Body of pancreas (tissue), 4 donors: ENCODE data around the gene DNAH8. TPM values are rescaled to one million over a fixed set of nuclear protein-coding genes. Genes with fewer than 3 reads are reported as not detected.

ENCODE experiments used
- ATAC-seq: fragments of 150-250 bp; one replicate; pipeline ENCODE4 v1.9.1; 2016
- DNase-seq, 4 donors: peaks; one replicate each; pipeline ENCODE4 v3.0.0-alpha.2; 2019
- H3K27ac ChIP-seq, 4 donors: fragments of 200-600 bp; sonication (generic); 1 replicate in 3 of 4; 2 replicates in 1 of 4; pipeline versions ENCODE4 v1.5.1 to v1.6.1; 2016 to 2019; ENCODE audit warnings: mild to moderate bottlenecking in 1 of 4, mixed read lengths in 1 of 4, moderate library complexity in 1 of 4
- H3K27me3 ChIP-seq, 2 donors: fragments of 200-600 bp; sonication (generic); one replicate each; pipeline ENCODE4 v1.6.0; 2016; ENCODE audit warnings: mild to moderate bottlenecking in 1 of 2
- H3K36me3 ChIP-seq, 2 donors: fragments of 200-600 bp; sonication (generic); replicated peaks in 1 of 2; 2 replicates each; pipeline ENCODE4 v1.5.1; 2016; ENCODE audit warnings: low read depth in 2 of 2; ENCODE audit not compliant: insufficient read depth in 1 of 2
- H3K4me1 ChIP-seq: fragments of 200-600 bp; sonication (generic); one replicate; pipeline ENCODE4 v1.6.0; 2016
- H3K4me3 ChIP-seq, 2 donors: fragments of 200-600 bp; sonication (generic); 1 replicate in 1 of 2; 2 replicates in 1 of 2; pipeline ENCODE4 v1.5.1; 2016 to 2019
- H3K9me3 ChIP-seq, 3 donors: fragments of 200-600 bp; sonication (generic); 1 replicate in 2 of 3; 2 replicates in 1 of 3; pipeline ENCODE4 v1.5.1; 2016
- POLR2A ChIP-seq, 3 donors: fragments of 450-650 bp; IDR thresholded peaks; one replicate each; pipeline ENCODE4 v1.6.1; 2016; ENCODE audit warnings: antibody characterized with exemption in 3 of 3, mild to moderate bottlenecking in 2 of 3
- WGBS, 2 donors: methylation state at CpG; one replicate each; pipeline ENCODE4 v1.1.5; 2017; 5-methylcytosine and 5-hydroxymethylcytosine counted together
- intact Hi-C: fragments of 100-400 bp; cut with DNase I; formaldehyde crosslinking; loops from one replicate; pipeline ENCODE4 v1.15.1; 2023
- total RNA-seq, 2 donors: library from RNA; depleted of rRNA; stranded (reverse); fragments of >200 nt; gene quantifications; one replicate each; pipeline ENCODE4 v1.1.0, GENCODE V29; 2016
- TF ChIP-seq, protein P1 (sequence below), 7 experiments: fragments of 450-650 bp in 4 of 7; fragments of 200-600 bp in 3 of 7; sonication (generic) in 3 of 7; IDR thresholded peaks; one replicate each; pipeline ENCODE4 v1.5.1; 2016 to 2019; ENCODE audit warnings: antibody characterized with exemption in 7 of 7

DNAH8 gene
- total RNA-seq, 2 donors from 2014 or later = not detected

DNA sequence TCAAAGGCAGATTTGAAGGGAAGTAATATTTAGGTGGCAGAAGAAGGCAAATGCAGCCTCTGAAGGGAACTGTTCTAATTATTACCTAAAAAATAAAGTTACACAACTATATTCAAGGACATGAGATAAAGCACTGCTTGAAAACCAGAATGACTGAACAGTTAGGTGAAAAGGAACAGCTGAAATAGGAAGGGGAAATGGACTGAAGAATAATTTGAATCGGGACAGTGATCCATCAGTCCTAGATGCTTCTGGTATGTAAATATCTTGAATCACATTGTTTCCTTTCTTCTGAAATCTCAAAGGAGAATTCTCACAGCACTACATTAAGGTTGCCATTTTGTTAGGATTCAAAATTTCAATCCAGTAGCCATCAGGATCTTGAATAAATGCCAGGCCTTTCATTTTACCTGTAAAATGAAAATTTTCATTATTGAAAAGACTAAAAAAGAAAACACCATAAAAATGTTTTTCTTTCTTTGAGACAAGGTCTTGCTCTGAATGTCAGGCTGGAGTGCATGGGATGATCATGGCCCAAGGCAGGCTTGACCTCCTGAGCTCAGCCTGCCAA, 38.1 kb upstream of the DNAH8 start:
- TF ChIP-seq POLR2A (IDR thresholded peaks at IDR 0.05) = no peak
- TF ChIP-seq, protein P1, sequence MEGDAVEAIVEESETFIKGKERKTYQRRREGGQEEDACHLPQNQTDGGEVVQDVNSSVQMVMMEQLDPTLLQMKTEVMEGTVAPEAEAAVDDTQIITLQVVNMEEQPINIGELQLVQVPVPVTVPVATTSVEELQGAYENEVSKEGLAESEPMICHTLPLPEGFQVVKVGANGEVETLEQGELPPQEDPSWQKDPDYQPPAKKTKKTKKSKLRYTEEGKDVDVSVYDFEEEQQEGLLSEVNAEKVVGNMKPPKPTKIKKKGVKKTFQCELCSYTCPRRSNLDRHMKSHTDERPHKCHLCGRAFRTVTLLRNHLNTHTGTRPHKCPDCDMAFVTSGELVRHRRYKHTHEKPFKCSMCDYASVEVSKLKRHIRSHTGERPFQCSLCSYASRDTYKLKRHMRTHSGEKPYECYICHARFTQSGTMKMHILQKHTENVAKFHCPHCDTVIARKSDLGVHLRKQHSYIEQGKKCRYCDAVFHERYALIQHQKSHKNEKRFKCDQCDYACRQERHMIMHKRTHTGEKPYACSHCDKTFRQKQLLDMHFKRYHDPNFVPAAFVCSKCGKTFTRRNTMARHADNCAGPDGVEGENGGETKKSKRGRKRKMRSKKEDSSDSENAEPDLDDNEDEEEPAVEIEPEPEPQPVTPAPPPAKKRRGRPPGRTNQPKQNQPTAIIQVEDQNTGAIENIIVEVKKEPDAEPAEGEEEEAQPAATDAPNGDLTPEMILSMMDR (IDR thresholded peaks at IDR 0.05) = no peak
- Histone ChIP-seq H3K9me3 (no peaks in the 10 kb centered on the region), H3K4me1 (peaks cover 14% of the 10 kb centered on the region), H3K36me3 (no peaks in the 10 kb centered on the region), H3K27me3 (no peaks in the 10 kb centered on the region), H3K27ac (peak overlapping the region in 2 of 4 donors; percentile 0 to 16), H3K4me3 (no peak overlapping the region)
- WGBS, 2 donors = 6 to 10% methylated on average over 1 of the region's 1 CpG
- ATAC-seq (no peak), DNase-seq (no peak)
- intact Hi-C loops = no loop called here

DNA sequence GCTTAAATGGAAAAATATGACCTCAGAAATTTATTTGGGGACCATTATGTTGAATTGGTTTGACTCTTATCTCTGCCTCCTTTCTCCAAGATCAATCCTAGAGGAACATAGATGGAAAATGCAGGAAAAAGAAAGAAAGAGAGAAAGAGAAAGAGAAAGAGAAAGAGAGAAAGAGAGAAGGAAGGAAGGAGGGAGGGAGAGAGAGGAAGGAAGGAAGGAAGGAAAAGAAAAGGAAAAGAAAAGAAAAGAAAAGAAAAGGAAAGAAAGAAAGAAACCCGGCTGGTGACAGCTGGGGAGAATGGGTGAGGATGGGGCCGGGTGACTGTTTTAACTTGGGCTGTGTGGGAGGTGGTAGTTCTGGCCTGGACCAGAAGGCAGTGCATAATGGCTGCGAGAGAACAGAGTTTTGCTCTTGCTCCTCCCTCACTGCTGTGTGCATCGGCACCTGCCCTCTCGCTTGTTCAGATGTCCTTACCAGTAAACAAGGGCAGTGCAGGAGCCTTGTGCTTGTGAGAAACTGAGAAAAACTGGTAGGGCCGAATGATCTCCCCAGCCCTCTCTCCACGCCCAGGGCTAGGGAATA, 36.8 kb upstream of the DNAH8 start:
- TF ChIP-seq, protein P1 (IDR thresholded peaks at IDR 0.05) = no peak
- TF ChIP-seq POLR2A (IDR thresholded peaks at IDR 0.05) = no peak
- peaks cover 0 to 3% of the 10 kb centered on the region in 2 donors for H3K36me3 ChIP-seq
- H3K4me3 ChIP-seq = no peak overlapping the region
- ATAC-seq = no peak
- H3K27ac ChIP-seq = no peak overlapping the region
- no peaks in the 10 kb centered on the region for H3K27me3 ChIP-seq
- WGBS, 2 donors = 91 to 97% methylated on average over 7 of the region's 7 CpGs
- intact Hi-C loops = no loop called here
- no peak for DNase-seq
- peaks cover 14% of the 10 kb centered on the region for H3K4me1 ChIP-seq
- no peaks in the 10 kb centered on the region for H3K9me3 ChIP-seq

DNA sequence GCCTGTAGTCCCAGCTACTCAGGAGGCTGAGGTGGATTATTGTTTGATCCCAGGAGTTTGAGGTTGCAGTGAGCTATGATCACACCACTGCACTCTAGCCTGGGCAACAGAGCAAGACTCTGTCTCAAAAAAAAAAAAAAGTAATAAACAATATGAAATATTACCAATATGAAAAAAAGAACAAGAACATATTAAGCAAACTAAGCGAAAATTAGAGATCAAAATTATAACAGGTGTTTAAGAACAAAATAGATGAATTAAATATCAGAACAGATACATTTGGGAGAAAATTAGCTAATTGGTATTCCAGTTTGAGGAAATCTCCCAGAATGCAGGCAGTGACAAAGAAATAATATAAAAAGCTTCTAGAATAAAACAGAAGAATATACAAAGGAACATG, 35.4 kb upstream of the DNAH8 start:
- Histone ChIP-seq H3K4me3 (no peak overlapping the region), H3K36me3 (peaks cover 0 to 4% of the 10 kb centered on the region in 2 donors), H3K4me1 (peaks cover 14% of the 10 kb centered on the region), H3K9me3 (no peaks in the 10 kb centered on the region), H3K27me3 (no peaks in the 10 kb centered on the region), H3K27ac (no peak overlapping the region)
- WGBS, 2 donors = 93 to 95% methylated on average over 1 of the region's 1 CpG
- intact Hi-C loops = no loop called here
- ATAC-seq (no peak), DNase-seq (no peak)
- no peak for TF ChIP-seq POLR2A (IDR thresholded peaks at IDR 0.05)
- TF ChIP-seq, protein P1 (IDR thresholded peaks at IDR 0.05) = no peak

DNA sequence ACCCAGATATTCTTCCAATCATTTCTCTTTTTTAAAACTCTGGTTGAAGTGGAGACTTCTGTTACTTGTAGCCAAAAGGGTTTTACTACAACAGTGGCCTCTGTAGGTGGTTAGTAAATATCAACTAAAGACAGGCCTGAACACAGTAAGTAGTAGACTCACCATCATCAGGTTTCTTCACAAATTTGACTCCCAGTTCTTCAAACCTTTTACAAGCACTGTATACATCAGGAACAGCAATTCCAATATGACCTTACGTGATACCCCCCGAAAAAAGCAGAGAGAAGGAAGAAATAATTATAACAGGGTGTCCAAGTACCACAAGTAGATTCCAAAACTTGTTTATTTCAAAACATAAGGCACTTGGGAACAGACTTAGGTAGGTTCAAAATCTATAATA, 33.3 kb upstream of the DNAH8 start:
- intact Hi-C loops = no loop called here
- peaks cover 0 to 4% of the 10 kb centered on the region in 2 donors for H3K36me3 ChIP-seq
- peaks cover 13% of the 10 kb centered on the region for H3K4me1 ChIP-seq
- ATAC-seq (no peak), DNase-seq (no peak)
- no peaks in the 10 kb centered on the region for H3K9me3 ChIP-seq
- no peak overlapping the region for H3K4me3 ChIP-seq
- TF ChIP-seq, protein P1 (IDR thresholded peaks at IDR 0.05) = no peak
- TF ChIP-seq POLR2A (IDR thresholded peaks at IDR 0.05) = no peak
- no peak overlapping the region for H3K27ac ChIP-seq
- 95 to 97% methylated on average over 2 of the region's 2 CpGs for WGBS, 2 donors
- H3K27me3 ChIP-seq = no peaks in the 10 kb centered on the region

DNA sequence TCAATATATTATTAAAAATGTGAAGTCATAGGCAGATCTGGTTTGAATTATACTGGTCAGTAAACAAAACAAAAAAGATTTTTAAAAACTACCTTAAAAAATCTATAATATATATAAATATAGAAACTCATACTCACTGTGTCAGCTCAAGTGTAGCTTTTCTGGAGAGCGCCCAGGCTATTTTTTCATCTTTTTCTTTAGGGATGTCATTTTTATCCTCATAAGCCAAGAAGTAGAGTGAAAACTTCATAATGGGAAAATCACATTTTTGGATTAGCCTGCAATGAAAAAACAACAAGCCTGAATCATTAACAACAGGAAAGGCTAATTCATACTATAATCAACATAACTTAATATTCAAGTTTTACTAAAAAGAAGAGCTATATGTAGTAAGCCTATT, 30.9 kb upstream of the DNAH8 start:
- intact Hi-C loops = no loop called here
- H3K4me3 ChIP-seq = no peak overlapping the region
- WGBS, 2 donors = 96 to 100% methylated on average over 1 of the region's 1 CpG
- DNase-seq (no peak), ATAC-seq (no peak)
- no peaks in the 10 kb centered on the region for H3K27me3 ChIP-seq
- peaks cover 14% of the 10 kb centered on the region for H3K4me1 ChIP-seq
- peaks cover 0 to 4% of the 10 kb centered on the region in 2 donors for H3K36me3 ChIP-seq
- H3K27ac ChIP-seq = no peak overlapping the region
- no peak for TF ChIP-seq POLR2A (IDR thresholded peaks at IDR 0.05)
- TF ChIP-seq, protein P1 (IDR thresholded peaks at IDR 0.05) = no peak
- no peaks in the 10 kb centered on the region for H3K9me3 ChIP-seq
